ENCODE measurements around the gene TPCN1.

GRCh38 chr12:113203852-113204760, 17.2 kb upstream of the TPCN1 start:
- TF ChIP-seq CTCF (IDR thresholded peaks at IDR 0.05) (no peak), POLR2A (IDR thresholded peaks at IDR 0.05) (no peak)
